H1 (cell line): ENCODE results near the gene PASK. TPM values are rescaled to one million over a fixed set of nuclear protein-coding genes. Genes with fewer than 3 reads are reported as not detected.

Experiments used
- CHD7 ChIP-seq: fragments of 300-600 bp; sonication (generic); IDR thresholded peaks from 2 replicates; pipeline ENCODE4 v1.7.1; 2012; ENCODE audit warnings: low read length, moderate library complexity, mild to moderate bottlenecking, inconsistent platforms; ENCODE audit not compliant: insufficient replicate concordance
- CTCF ChIP-seq, 3 experiments: IDR thresholded peaks; 1 replicate in 2 of 3; 2 replicates in 1 of 3; pipeline versions ENCODE4 v1.5.1 to v1.6.1; 2011; ENCODE audit warnings: low read length in 3 of 3, mild to moderate bottlenecking in 3 of 3, inconsistent platforms in 2 of 3, low read depth in 1 of 3, moderate library complexity in 1 of 3; ENCODE audit not compliant: insufficient read depth in 1 of 3; ENCODE audit errors: control extremely low read depth in 1 of 3
- FOSL1 ChIP-seq: IDR thresholded peaks from 2 replicates; pipeline ENCODE4 v1.6.1; 2011; ENCODE audit warnings: mild to moderate bottlenecking, low read depth, low read length, moderate library complexity; ENCODE audit not compliant: insufficient read depth
- NANOG ChIP-seq: IDR thresholded peaks from 2 replicates; pipeline ENCODE4 v1.6.1; 2011; ENCODE audit warnings: low read length, low read depth, mild to moderate bottlenecking, inconsistent platforms; ENCODE audit not compliant: insufficient read depth, poor library complexity, severe bottlenecking
- SP2 ChIP-seq: IDR thresholded peaks from 2 replicates; pipeline ENCODE4 v1.6.1; 2012; ENCODE audit warnings: mild to moderate bottlenecking, low read length, inconsistent platforms
- TCF12 ChIP-seq: IDR thresholded peaks from 2 replicates; pipeline ENCODE4 v1.6.1; 2011; ENCODE audit warnings: low read depth, mild to moderate bottlenecking, low read length
- polyA plus RNA-seq, 7 experiments: library from polyadenylated mRNA; depleted of rRNA in 3 of 7; stranded (reverse) in 5 of 7; unstranded in 2 of 7; fragments of >200 nt in 5 of 7; fragments of 200-250 nt in 2 of 7; gene quantifications; 1 replicate in 5 of 7; 2 replicates in 1 of 7; 4 replicates in 1 of 7; pipeline versions ENCODE4 v1.2.1 to v1.2.3, GENCODE V29; 2011 to 2013; ENCODE audit warnings: missing spikeins in 2 of 7, mixed read lengths in 2 of 7
- total RNA-seq: library from RNA; stranded (reverse); fragmentation: NEBNext Ultra II Directional; extraction: Animal tissue kit (Norgen Biotek cat#: 25700); gene quantifications from 2 replicates; pipeline ENCODE4 v1.2.1, GENCODE V29; 2021

The PASK gene
- total and polyA plus RNA-seq, 2 of the 8 experiments (the other 6 are each of a cell fraction or from before 2014, with no cell fraction given), result 20.5 to 66.1 TPM

GRCh38 chr2:241107031-241107783 lies 42.1 kb downstream of the PASK start (continued):
- TF ChIP-seq CHD7, result no peak
- no peak for TF ChIP-seq CTCF (IDR thresholded peaks at IDR 0.05; ENCODE audit: control extremely low read depth in 1 of 3, insufficient read depth in 1 of 3, low read depth in 1 of 3, low read length in 3 of 3)
- TF ChIP-seq TCF12, result no peak
- TF ChIP-seq FOSL1, result no peak
- no peak for TF ChIP-seq SP2
- TF ChIP-seq NANOG, result no peak
